Epithelial cell of esophagus (primary cell): Measurements from ENCODE around the gene HOXA2.
A peak's percentile ranks its signal among the peaks of the same experiment; 100 is the strongest.

Experiments used
- DNase-seq: peaks from one replicate; pipeline ENCODE4 v3.0.0; 2010; ENCODE audit warnings: low read depth
- H3K4me3 ChIP-seq: 2 replicates; pipeline ENCODE4 v1.5.1; 2011; ENCODE audit warnings: mild to moderate bottlenecking, low read length, control low read depth
- CTCF ChIP-seq: IDR thresholded peaks from 2 replicates; pipeline ENCODE4 v1.5.1; 2011; ENCODE audit warnings: low read depth, mild to moderate bottlenecking, low read length, control low read depth, inconsistent platforms; ENCODE audit not compliant: insufficient read depth; ENCODE audit errors: missing control alignments

The HOXA2 gene

DNA sequence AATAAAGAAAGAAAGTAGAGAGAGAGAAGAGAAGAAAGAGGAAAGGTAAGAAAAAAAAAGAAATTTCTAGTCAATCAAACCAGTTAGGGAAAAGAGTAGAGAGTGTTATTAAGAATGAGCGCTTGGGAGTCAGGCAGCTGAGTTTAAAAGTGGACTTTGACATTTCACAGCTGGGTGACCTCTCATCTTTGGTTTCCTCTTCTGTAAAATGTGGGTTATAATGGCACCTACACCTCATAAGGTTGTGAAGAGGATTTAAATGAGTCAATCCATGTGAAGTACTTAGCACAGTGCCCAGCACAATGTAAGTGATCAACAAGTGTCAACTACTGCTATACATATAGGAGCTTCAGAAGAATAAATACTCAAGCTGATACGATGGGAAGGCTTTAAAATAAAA, 18.8 kb downstream of the HOXA2 start:
- DNase-seq = no peak
- TF ChIP-seq CTCF = no peak
- no peak overlapping the region for H3K4me3 ChIP-seq

DNA sequence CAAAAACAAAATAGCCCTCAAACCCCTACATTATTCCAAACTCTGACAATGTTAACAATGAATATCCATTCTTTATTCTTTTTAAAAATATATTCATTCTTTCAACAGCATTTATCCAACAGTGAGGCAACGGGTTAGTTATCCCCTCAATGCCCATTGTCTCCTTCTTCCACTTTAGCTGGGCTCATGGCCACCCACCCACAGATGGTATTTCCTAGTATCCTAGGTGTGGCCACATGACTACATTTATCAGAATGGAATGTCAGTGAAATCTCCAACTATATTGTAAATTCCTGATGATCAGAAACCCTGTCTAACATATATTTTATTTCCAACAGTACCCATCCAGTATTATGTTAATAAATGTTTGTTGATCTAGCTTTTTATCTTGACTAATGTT, 20.3 kb downstream of the HOXA2 start:
- TF ChIP-seq CTCF = no peak
- DNase-seq = peak; percentile 62
- no peak overlapping the region for H3K4me3 ChIP-seq

DNA sequence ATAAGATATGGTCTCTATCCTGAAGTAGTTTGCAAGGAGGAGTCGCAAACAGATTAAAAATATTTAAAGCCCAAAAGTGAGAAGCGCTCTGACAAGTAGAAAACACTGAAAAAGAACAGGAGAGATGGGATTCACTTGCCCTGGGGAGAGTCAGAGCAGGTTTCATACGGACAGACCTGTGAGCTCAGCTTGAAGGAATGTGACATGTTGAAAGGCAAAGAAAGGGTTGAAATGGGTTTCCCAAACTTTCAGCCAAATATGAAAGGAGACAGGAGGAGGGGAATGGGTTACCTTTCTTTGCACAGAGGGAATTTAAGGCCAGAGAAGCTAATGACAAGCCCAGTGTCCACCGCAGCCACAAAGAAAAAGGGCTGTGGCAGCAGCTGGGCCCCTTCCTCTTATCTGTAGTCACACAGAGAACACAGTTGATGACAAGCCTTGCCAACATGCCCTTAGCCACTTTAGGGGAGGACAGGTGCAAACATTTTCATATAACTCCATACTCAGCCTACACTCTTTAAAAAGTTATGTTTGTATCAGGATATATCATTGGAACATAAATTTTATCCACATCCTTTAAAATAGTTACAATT, 21.5 kb downstream of the HOXA2 start:
- DNase-seq = peak; percentile 82
- TF ChIP-seq CTCF = no peak
- no peak overlapping the region for H3K4me3 ChIP-seq

- H3K4me3 ChIP-seq = no peak overlapping the region
- no peak for DNase-seq
- TF ChIP-seq CTCF = no peak
Observed at GRCh38 chr7:27079234-27079975, 23.1 kb downstream of the HOXA2 start.

- DNase-seq = peak; percentile 32
- no peak for TF ChIP-seq CTCF
- no peak overlapping the region for H3K4me3 ChIP-seq
Observed at GRCh38 chr7:27078616-27079233, 23.8 kb downstream of the HOXA2 start.

- DNase-seq = no peak
- TF ChIP-seq CTCF = no peak
Observed at GRCh38 chr7:27073076-27073475, 29.4 kb downstream of the HOXA2 start.

More at GRCh38 chr7:27073076-27073475, 29.4 kb downstream of the HOXA2 start:
- no peak overlapping the region for H3K4me3 ChIP-seq
